ENCODE results near the gene PTPRN2. TPM values are rescaled to one million over a fixed set of nuclear protein-coding genes. Genes with fewer than 3 reads are reported as not detected.

The PTPRN2 gene
- total and polyA plus RNA-seq, 9 of the 15 experiments (the other 6 are each of a cell fraction or from before 2014, with no cell fraction given) = not detected

DNA sequence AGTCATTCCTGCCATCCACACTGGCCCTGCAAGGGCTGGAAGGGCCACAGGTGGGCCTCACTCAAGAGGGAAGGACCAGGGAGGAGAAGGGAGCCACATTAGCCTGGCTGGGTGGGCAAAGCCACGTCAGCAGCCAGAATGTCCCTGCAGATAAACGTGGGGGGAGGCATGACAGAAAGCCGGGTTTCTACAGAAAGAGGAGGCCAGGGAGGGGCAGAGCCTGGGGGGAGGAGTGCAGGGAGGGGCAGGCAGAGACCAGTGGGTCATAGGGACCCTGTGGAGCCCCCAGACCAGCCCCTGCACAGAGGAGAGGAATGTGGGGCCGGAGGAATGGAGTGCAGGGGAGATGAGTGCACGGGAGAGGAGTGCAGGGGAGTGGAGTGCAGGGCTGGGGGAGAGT lies 590.2 kb downstream of the PTPRN2 start (continued):
- TF ChIP-seq, protein P1, sequence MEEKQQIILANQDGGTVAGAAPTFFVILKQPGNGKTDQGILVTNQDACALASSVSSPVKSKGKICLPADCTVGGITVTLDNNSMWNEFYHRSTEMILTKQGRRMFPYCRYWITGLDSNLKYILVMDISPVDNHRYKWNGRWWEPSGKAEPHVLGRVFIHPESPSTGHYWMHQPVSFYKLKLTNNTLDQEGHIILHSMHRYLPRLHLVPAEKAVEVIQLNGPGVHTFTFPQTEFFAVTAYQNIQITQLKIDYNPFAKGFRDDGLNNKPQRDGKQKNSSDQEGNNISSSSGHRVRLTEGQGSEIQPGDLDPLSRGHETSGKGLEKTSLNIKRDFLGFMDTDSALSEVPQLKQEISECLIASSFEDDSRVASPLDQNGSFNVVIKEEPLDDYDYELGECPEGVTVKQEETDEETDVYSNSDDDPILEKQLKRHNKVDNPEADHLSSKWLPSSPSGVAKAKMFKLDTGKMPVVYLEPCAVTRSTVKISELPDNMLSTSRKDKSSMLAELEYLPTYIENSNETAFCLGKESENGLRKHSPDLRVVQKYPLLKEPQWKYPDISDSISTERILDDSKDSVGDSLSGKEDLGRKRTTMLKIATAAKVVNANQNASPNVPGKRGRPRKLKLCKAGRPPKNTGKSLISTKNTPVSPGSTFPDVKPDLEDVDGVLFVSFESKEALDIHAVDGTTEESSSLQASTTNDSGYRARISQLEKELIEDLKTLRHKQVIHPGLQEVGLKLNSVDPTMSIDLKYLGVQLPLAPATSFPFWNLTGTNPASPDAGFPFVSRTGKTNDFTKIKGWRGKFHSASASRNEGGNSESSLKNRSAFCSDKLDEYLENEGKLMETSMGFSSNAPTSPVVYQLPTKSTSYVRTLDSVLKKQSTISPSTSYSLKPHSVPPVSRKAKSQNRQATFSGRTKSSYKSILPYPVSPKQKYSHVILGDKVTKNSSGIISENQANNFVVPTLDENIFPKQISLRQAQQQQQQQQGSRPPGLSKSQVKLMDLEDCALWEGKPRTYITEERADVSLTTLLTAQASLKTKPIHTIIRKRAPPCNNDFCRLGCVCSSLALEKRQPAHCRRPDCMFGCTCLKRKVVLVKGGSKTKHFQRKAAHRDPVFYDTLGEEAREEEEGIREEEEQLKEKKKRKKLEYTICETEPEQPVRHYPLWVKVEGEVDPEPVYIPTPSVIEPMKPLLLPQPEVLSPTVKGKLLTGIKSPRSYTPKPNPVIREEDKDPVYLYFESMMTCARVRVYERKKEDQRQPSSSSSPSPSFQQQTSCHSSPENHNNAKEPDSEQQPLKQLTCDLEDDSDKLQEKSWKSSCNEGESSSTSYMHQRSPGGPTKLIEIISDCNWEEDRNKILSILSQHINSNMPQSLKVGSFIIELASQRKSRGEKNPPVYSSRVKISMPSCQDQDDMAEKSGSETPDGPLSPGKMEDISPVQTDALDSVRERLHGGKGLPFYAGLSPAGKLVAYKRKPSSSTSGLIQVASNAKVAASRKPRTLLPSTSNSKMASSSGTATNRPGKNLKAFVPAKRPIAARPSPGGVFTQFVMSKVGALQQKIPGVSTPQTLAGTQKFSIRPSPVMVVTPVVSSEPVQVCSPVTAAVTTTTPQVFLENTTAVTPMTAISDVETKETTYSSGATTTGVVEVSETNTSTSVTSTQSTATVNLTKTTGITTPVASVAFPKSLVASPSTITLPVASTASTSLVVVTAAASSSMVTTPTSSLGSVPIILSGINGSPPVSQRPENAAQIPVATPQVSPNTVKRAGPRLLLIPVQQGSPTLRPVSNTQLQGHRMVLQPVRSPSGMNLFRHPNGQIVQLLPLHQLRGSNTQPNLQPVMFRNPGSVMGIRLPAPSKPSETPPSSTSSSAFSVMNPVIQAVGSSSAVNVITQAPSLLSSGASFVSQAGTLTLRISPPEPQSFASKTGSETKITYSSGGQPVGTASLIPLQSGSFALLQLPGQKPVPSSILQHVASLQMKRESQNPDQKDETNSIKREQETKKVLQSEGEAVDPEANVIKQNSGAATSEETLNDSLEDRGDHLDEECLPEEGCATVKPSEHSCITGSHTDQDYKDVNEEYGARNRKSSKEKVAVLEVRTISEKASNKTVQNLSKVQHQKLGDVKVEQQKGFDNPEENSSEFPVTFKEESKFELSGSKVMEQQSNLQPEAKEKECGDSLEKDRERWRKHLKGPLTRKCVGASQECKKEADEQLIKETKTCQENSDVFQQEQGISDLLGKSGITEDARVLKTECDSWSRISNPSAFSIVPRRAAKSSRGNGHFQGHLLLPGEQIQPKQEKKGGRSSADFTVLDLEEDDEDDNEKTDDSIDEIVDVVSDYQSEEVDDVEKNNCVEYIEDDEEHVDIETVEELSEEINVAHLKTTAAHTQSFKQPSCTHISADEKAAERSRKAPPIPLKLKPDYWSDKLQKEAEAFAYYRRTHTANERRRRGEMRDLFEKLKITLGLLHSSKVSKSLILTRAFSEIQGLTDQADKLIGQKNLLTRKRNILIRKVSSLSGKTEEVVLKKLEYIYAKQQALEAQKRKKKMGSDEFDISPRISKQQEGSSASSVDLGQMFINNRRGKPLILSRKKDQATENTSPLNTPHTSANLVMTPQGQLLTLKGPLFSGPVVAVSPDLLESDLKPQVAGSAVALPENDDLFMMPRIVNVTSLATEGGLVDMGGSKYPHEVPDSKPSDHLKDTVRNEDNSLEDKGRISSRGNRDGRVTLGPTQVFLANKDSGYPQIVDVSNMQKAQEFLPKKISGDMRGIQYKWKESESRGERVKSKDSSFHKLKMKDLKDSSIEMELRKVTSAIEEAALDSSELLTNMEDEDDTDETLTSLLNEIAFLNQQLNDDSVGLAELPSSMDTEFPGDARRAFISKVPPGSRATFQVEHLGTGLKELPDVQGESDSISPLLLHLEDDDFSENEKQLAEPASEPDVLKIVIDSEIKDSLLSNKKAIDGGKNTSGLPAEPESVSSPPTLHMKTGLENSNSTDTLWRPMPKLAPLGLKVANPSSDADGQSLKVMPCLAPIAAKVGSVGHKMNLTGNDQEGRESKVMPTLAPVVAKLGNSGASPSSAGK (IDR thresholded peaks at IDR 0.05) = no peak
- TF ChIP-seq ZNF57 (CRISPR knock-in tag; IDR thresholded peaks at IDR 0.05) (no peak), SNRNP70 (optimal IDR thresholded peaks at IDR 0.05; ENCODE audit: low read depth, low read length) (no peak), FOXK1 (CRISPR knock-in tag; IDR thresholded peaks at IDR 0.05; ENCODE audit: borderline replicate concordance) (no peak), BCOR (IDR thresholded peaks at IDR 0.05) (no peak), COPS2 (conservative IDR thresholded peaks at IDR 0.05) (no peak), PCBP1 (IDR thresholded peaks at IDR 0.05; ENCODE audit: low read depth, low read length, poor library complexity, severe bottlenecking) (no peak), NKRF (IDR thresholded peaks at IDR 0.05; ENCODE audit: borderline replicate concordance) (no peak), SAFB2 (IDR thresholded peaks at IDR 0.05; ENCODE audit: borderline replicate concordance, low read depth, low read length, severe bottlenecking) (no peak), ZKSCAN1 (IDR thresholded peaks at IDR 0.05; ENCODE audit: low read depth, low read length) (no peak)
- TF ChIP-seq, protein P2, sequence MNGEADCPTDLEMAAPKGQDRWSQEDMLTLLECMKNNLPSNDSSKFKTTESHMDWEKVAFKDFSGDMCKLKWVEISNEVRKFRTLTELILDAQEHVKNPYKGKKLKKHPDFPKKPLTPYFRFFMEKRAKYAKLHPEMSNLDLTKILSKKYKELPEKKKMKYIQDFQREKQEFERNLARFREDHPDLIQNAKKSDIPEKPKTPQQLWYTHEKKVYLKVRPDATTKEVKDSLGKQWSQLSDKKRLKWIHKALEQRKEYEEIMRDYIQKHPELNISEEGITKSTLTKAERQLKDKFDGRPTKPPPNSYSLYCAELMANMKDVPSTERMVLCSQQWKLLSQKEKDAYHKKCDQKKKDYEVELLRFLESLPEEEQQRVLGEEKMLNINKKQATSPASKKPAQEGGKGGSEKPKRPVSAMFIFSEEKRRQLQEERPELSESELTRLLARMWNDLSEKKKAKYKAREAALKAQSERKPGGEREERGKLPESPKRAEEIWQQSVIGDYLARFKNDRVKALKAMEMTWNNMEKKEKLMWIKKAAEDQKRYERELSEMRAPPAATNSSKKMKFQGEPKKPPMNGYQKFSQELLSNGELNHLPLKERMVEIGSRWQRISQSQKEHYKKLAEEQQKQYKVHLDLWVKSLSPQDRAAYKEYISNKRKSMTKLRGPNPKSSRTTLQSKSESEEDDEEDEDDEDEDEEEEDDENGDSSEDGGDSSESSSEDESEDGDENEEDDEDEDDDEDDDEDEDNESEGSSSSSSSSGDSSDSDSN (IDR thresholded peaks at IDR 0.05; ENCODE audit: borderline replicate concordance in 1 of 2, low read depth in 2 of 2, low read length in 2 of 2) = no peak
- TF ChIP-seq, protein P3, sequence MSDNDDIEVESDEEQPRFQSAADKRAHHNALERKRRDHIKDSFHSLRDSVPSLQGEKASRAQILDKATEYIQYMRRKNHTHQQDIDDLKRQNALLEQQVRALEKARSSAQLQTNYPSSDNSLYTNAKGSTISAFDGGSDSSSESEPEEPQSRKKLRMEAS (CRISPR knock-in tag; IDR thresholded peaks at IDR 0.05) = no peak
